Measurements from ENCODE around the gene TCF4. TPM values are rescaled to one million over a fixed set of nuclear protein-coding genes. Genes with fewer than 3 reads are reported as not detected.

Gene TCF4
- total RNA-seq, 1 donor from 2014 or later = 77.3 TPM

- no peak for TF ChIP-seq CTCF (IDR thresholded peaks at IDR 0.05)
- Mint-ChIP-seq H3K4me3 (ENCODE audit: unreplicated experiment) (no peak overlapping the region), H3K27ac (ENCODE audit: unreplicated experiment) (no peak overlapping the region)
Measured at GRCh38 chr18:55484773-55485172, 103.2 kb downstream of the TCF4 start.

GRCh38 chr18:55483266-55483871 is 104.6 kb downstream of the TCF4 start:
- TF ChIP-seq CTCF (IDR thresholded peaks at IDR 0.05) = no peak
- H3K27me3 Mint-ChIP-seq (ENCODE audit: unreplicated experiment) = no peaks in the 10 kb centered on the region
- no peak for DNase-seq (ENCODE audit: extremely low spot score, unreplicated experiment)

More at GRCh38 chr18:55484773-55485172, 103.2 kb downstream of the TCF4 start:
- H3K4me1 Mint-ChIP-seq (ENCODE audit: unreplicated experiment) = peaks cover 6% of the 10 kb centered on the region
- no peaks in the 10 kb centered on the region for H3K27me3 Mint-ChIP-seq (ENCODE audit: unreplicated experiment)
- H3K9me3 Mint-ChIP-seq (ENCODE audit: unreplicated experiment) = no peaks in the 10 kb centered on the region
- DNase-seq (ENCODE audit: extremely low spot score, unreplicated experiment) = no peak
- H3K36me3 Mint-ChIP-seq (ENCODE audit: unreplicated experiment) = peaks cover 2% of the 10 kb centered on the region

GRCh38 chr18:55479656-55480420 is 108.2 kb downstream of the TCF4 start:
- no peak overlapping the region for H3K4me3 Mint-ChIP-seq (ENCODE audit: unreplicated experiment)
- no peak for TF ChIP-seq CTCF (IDR thresholded peaks at IDR 0.05)
- peaks cover 2% of the 10 kb centered on the region for H3K36me3 Mint-ChIP-seq (ENCODE audit: unreplicated experiment)
- H3K9me3 Mint-ChIP-seq (ENCODE audit: unreplicated experiment) = no peaks in the 10 kb centered on the region
- peaks cover 17% of the 10 kb centered on the region for H3K4me1 Mint-ChIP-seq (ENCODE audit: unreplicated experiment)
- H3K27ac Mint-ChIP-seq (ENCODE audit: unreplicated experiment) = no peak overlapping the region
- no peaks in the 10 kb centered on the region for H3K27me3 Mint-ChIP-seq (ENCODE audit: unreplicated experiment)
- DNase-seq (ENCODE audit: extremely low spot score, unreplicated experiment) = no peak

More at GRCh38 chr18:55483266-55483871, 104.6 kb downstream of the TCF4 start:
- Mint-ChIP-seq H3K27ac (ENCODE audit: unreplicated experiment) (no peak overlapping the region), H3K4me1 (ENCODE audit: unreplicated experiment) (peaks cover 2% of the 10 kb centered on the region), H3K36me3 (ENCODE audit: unreplicated experiment) (peaks cover 2% of the 10 kb centered on the region), H3K4me3 (ENCODE audit: unreplicated experiment) (no peak overlapping the region), H3K9me3 (ENCODE audit: unreplicated experiment) (no peaks in the 10 kb centered on the region)

GRCh38 chr18:55477860-55478581 is 110.0 kb downstream of the TCF4 start:
- Mint-ChIP-seq H3K4me1 (ENCODE audit: unreplicated experiment) (peaks cover 17% of the 10 kb centered on the region), H3K27me3 (ENCODE audit: unreplicated experiment) (no peaks in the 10 kb centered on the region), H3K27ac (ENCODE audit: unreplicated experiment) (peak overlapping the region; percentile 75), H3K36me3 (ENCODE audit: unreplicated experiment) (peaks cover 4% of the 10 kb centered on the region), H3K9me3 (ENCODE audit: unreplicated experiment) (no peaks in the 10 kb centered on the region), H3K4me3 (ENCODE audit: unreplicated experiment) (peak overlapping the region; percentile 69)
- no peak for DNase-seq (ENCODE audit: extremely low spot score, unreplicated experiment)
- no peak for TF ChIP-seq CTCF (IDR thresholded peaks at IDR 0.05)

GRCh38 chr18:55477499-55477859 is 110.5 kb downstream of the TCF4 start:
- Mint-ChIP-seq H3K9me3 (ENCODE audit: unreplicated experiment) (no peaks in the 10 kb centered on the region), H3K36me3 (ENCODE audit: unreplicated experiment) (peaks cover 4% of the 10 kb centered on the region), H3K4me1 (ENCODE audit: unreplicated experiment) (peaks cover 17% of the 10 kb centered on the region), H3K27me3 (ENCODE audit: unreplicated experiment) (no peaks in the 10 kb centered on the region), H3K4me3 (ENCODE audit: unreplicated experiment) (peak overlapping the region; percentile 69), H3K27ac (ENCODE audit: unreplicated experiment) (peak overlapping the region; percentile 75)
- no peak for DNase-seq (ENCODE audit: extremely low spot score, unreplicated experiment)
- TF ChIP-seq CTCF (IDR thresholded peaks at IDR 0.05) = no peak

Measured in osteocyte (in vitro differentiated cells).